Testis (tissue), 2 donors: Measurements from ENCODE around the gene SLC9A9.

Source experiments
- CTCF ChIP-seq, 3 experiments: fragments of 450-650 bp in 2 of 3; fragments of 200-600 bp in 1 of 3; sonication (generic) in 1 of 3; IDR thresholded peaks; one replicate each; pipeline ENCODE4 v1.5.1; 2016 to 2019; ENCODE audit warnings: antibody characterized with exemption in 3 of 3, mild to moderate bottlenecking in 2 of 3, moderate library complexity in 1 of 3
- POLR2A ChIP-seq: fragments of 450-650 bp; IDR thresholded peaks from one replicate; pipeline ENCODE4 v1.6.1; 2017; ENCODE audit warnings: antibody characterized with exemption, mild to moderate bottlenecking, moderate library complexity

DNA sequence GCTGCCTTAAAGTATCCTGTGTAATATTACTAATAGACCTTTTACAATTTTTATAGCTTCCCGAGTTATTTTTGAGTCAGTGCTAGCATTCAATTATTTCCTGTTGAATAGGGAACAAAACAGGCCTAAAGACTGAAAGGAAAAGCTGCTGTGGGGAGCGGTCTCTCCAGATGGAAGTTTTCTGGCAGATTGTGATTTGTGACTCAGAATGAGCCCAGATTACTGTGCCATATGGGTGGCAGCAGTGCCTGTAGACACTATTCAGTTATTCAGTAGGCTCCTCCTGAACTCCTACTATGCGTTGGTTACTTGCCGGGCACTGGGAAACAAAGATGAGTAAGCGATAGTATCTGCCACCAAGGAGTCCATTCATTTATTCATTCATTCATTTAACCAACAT lies 516.9 kb downstream of the SLC9A9 start:
- TF ChIP-seq CTCF (IDR thresholded peaks at IDR 0.05) (no peak), POLR2A (no peak)
